Thyroid gland (tissue), 4 donors: ENCODE data around the gene CD180.

Experiments
- POLR2A ChIP-seq, 2 donors: fragments of 450-650 bp; IDR thresholded peaks; one replicate each; pipeline ENCODE4 v1.6.1; 2017; ENCODE audit warnings: antibody characterized with exemption in 2 of 2, mild to moderate bottlenecking in 2 of 2, moderate library complexity in 1 of 2
- TF ChIP-seq, protein P1 (sequence below), 6 experiments: fragments of 200-600 bp in 3 of 6; fragments of 450-650 bp in 3 of 6; sonication (generic) in 3 of 6; IDR thresholded peaks; one replicate each; pipeline ENCODE4 v1.5.1; 2016 to 2019; ENCODE audit warnings: antibody characterized with exemption in 6 of 6, mild to moderate bottlenecking in 2 of 6, inconsistent platforms in 1 of 6, moderate library complexity in 1 of 6

- TF ChIP-seq, protein P1, sequence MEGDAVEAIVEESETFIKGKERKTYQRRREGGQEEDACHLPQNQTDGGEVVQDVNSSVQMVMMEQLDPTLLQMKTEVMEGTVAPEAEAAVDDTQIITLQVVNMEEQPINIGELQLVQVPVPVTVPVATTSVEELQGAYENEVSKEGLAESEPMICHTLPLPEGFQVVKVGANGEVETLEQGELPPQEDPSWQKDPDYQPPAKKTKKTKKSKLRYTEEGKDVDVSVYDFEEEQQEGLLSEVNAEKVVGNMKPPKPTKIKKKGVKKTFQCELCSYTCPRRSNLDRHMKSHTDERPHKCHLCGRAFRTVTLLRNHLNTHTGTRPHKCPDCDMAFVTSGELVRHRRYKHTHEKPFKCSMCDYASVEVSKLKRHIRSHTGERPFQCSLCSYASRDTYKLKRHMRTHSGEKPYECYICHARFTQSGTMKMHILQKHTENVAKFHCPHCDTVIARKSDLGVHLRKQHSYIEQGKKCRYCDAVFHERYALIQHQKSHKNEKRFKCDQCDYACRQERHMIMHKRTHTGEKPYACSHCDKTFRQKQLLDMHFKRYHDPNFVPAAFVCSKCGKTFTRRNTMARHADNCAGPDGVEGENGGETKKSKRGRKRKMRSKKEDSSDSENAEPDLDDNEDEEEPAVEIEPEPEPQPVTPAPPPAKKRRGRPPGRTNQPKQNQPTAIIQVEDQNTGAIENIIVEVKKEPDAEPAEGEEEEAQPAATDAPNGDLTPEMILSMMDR (IDR thresholded peaks at IDR 0.05), result no peak
- no peak for TF ChIP-seq POLR2A (IDR thresholded peaks at IDR 0.05)
Observed at GRCh38 chr5:67243944-67244343, 47.3 kb upstream of the CD180 start.
